ENCODE data around the gene ASTN2. TPM values are rescaled to one million over a fixed set of nuclear protein-coding genes. Genes with fewer than 3 reads are reported as not detected.

The ASTN2 gene
- total and polyA plus RNA-seq, 9 of the 15 experiments (the other 6 are each of a cell fraction or from before 2014, with no cell fraction given) = 0.56 to 3.5 (median 1.9) TPM

DNA sequence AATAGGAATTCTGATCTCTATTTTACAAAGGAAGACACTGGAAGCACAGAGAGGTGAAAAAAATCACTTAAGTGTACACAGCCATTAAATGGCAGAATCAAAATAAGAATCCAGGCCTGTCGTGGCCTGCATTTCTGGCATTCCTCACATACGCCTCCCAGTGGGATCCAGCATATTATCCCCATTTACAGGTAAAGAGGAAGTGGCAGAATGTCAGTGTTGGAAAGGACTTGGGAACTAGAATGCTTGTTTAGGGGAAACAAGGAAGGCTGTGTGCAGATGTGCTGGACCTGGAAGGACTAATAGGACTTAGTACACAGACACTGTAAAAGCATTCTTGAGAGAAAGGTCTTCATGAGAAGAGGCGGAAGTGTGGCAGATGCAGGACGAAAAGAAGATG lies 486.0 kb downstream of the ASTN2 start:
- Histone ChIP-seq H3K9me1 (ENCODE audit: control insufficient read depth, insufficient read depth, low read length) (no peaks in the 10 kb centered on the region), H3K27ac (ENCODE audit: extremely low read depth, low read depth, low read length) (no peak overlapping the region), H3K9me3 (replicated peaks; ENCODE audit: control insufficient read depth, insufficient read depth, low read depth, low read length) (no peaks in the 10 kb centered on the region), H3K27me3 (ENCODE audit: control insufficient read depth in 2 of 2, insufficient read depth in 2 of 2, low read length in 2 of 2) (no peaks in the 10 kb centered on the region), H3K4me3 (no peak overlapping the region), H3K4me2 (ENCODE audit: insufficient read depth, low read length) (no peak overlapping the region), H2AFZ (ENCODE audit: low read depth, low read length) (no peak overlapping the region), H3K9ac (ENCODE audit: insufficient read depth in 1 of 2, low read depth in 2 of 2, low read length in 2 of 2) (no peak overlapping the region), H3K36me3 (ENCODE audit: control insufficient read depth, insufficient read depth, low read length) (no peaks in the 10 kb centered on the region), H4K20me1 (replicated peaks; ENCODE audit: control insufficient read depth, insufficient read depth, low read length) (no peaks in the 10 kb centered on the region), H3K79me2 (ENCODE audit: control insufficient read depth, insufficient read depth, low read length) (no peaks in the 10 kb centered on the region), H3K4me1 (replicated peaks in 1 of 2; ENCODE audit: control insufficient read depth in 2 of 2, insufficient read depth in 2 of 2, low read length in 2 of 2) (no peaks in the 10 kb centered on the region)
- FAIRE-seq (no peak), DNase-seq (ENCODE audit: extremely low read depth in 1 of 4, low spot score in 3 of 4) (no peak), ATAC-seq (no peak)
- intact Hi-C loops (cut with micrococcal nuclease) = no loop called here
- BruUV-seq (replicated peaks) = no TSS peak
- in situ Hi-C loops (cut with MboI) = no loop called here
- POLR2A ChIA-PET = interaction anchor here (0.6 kb wide), 1 partner anchor 23 kb away, joined by 3 read pairs; no protein-coding TSS in a partner anchor
- CTCF ChIA-PET (ENCODE audit: low intra/inter-chr PET ratio) = no interaction called here
- TF ChIP-seq SPI1 (IDR thresholded peaks at IDR 0.05; ENCODE audit: borderline replicate concordance, low read depth, low read length) = peak; percentile 43; the same call in 1 of the 2 replicates
- TF ChIP-seq, protein P1, sequence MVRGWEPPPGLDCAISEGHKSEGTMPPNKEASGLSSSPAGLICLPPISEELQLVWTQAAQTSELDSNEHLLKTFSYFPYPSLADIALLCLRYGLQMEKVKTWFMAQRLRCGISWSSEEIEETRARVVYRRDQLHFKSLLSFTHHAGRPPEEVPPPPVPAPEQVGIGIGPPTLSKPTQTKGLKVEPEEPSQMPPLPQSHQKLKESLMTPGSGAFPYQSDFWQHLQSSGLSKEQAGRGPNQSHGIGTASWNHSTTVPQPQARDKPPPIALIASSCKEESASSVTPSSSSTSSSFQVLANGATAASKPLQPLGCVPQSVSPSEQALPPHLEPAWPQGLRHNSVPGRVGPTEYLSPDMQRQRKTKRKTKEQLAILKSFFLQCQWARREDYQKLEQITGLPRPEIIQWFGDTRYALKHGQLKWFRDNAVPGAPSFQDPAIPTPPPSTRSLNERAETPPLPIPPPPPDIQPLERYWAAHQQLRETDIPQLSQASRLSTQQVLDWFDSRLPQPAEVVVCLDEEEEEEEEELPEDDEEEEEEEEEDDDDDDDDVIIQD (CRISPR knock-in tag; IDR thresholded peaks at IDR 0.05) = no peak
- WGBS (ENCODE audit: insufficient coverage, low coverage, missing lambda C conversion rate) = 4% methylated on average over 4 of the region's 4 CpGs

DNA sequence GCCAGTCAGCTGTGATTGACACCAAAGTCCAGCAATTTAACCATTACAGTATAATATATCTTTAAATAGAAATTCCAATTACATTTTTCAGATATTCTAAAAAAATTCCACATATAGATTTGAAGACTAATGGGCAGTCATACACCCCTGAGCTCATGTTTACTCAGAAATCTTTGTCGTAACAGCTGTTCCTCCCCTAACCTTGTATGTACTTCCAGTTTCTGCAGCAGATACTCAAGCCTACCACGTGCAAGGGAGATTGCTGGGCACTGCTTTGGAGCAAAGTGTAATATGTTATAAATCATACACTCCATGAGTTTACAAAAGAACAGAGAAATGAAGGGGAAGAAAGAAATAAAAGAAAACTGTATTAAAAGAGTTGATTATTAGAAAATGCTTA lies 486.6 kb downstream of the ASTN2 start:
- POLR2A ChIA-PET = interaction anchor here (0.6 kb wide), 1 partner anchor 156 kb away, joined by 3 read pairs; no protein-coding TSS in a partner anchor
- H3K4me2 ChIP-seq (ENCODE audit: insufficient read depth, low read length) = no peak overlapping the region
- H3K4me3 ChIP-seq = no peak overlapping the region
- intact Hi-C loops (cut with micrococcal nuclease) = no loop called here
- H2AFZ ChIP-seq (ENCODE audit: low read depth, low read length) = no peak overlapping the region
- H3K9me3 ChIP-seq (replicated peaks; ENCODE audit: control insufficient read depth, insufficient read depth, low read depth, low read length) = no peaks in the 10 kb centered on the region
- no TSS peak for BruUV-seq (replicated peaks)
- H3K9ac ChIP-seq (ENCODE audit: insufficient read depth in 1 of 2, low read depth in 2 of 2, low read length in 2 of 2) = no peak overlapping the region
- no peaks in the 10 kb centered on the region for H3K4me1 ChIP-seq (replicated peaks in 1 of 2; ENCODE audit: control insufficient read depth in 2 of 2, insufficient read depth in 2 of 2, low read length in 2 of 2)
- H3K27ac ChIP-seq (ENCODE audit: extremely low read depth, low read depth, low read length) = no peak overlapping the region
- no peaks in the 10 kb centered on the region for H3K27me3 ChIP-seq (ENCODE audit: control insufficient read depth in 2 of 2, insufficient read depth in 2 of 2, low read length in 2 of 2)
- H3K36me3 ChIP-seq (ENCODE audit: control insufficient read depth, insufficient read depth, low read length) = no peaks in the 10 kb centered on the region
- DNase-seq (ENCODE audit: extremely low read depth in 1 of 4, low spot score in 3 of 4) (no peak), ATAC-seq (no peak), FAIRE-seq (no peak)
- in situ Hi-C loops (cut with MboI) = no loop called here
- CTCF ChIA-PET (ENCODE audit: low intra/inter-chr PET ratio) = no interaction called here
- WGBS (ENCODE audit: insufficient coverage, low coverage, missing lambda C conversion rate) = 3% methylated on average over 2 of the region's 2 CpGs
- H3K9me1 ChIP-seq (ENCODE audit: control insufficient read depth, insufficient read depth, low read length) = no peaks in the 10 kb centered on the region
- H4K20me1 ChIP-seq (replicated peaks; ENCODE audit: control insufficient read depth, insufficient read depth, low read length) = no peaks in the 10 kb centered on the region
- H3K79me2 ChIP-seq (ENCODE audit: control insufficient read depth, insufficient read depth, low read length) = no peaks in the 10 kb centered on the region
- TF ChIP-seq NR2F6 (CRISPR knock-in tag; IDR thresholded peaks at IDR 0.05) (no peak), ZBTB7A (IDR thresholded peaks at IDR 0.05; ENCODE audit: borderline replicate concordance, control insufficient read depth, low read depth, low read length) (no peak), FOS (IDR thresholded peaks at IDR 0.05; ENCODE audit: extremely low read depth, insufficient read length) (no peak), PML (IDR thresholded peaks at IDR 0.05; ENCODE audit: low read length) (no peak), EP300 (IDR thresholded peaks at IDR 0.05; ENCODE audit: low read length) (no peak), ZNF644 (tag; IDR thresholded peaks at IDR 0.05; ENCODE audit: low read depth) (no peak), PHB (CRISPR knock-in tag; IDR thresholded peaks at IDR 0.05) (no peak)
- TF ChIP-seq, protein P2, sequence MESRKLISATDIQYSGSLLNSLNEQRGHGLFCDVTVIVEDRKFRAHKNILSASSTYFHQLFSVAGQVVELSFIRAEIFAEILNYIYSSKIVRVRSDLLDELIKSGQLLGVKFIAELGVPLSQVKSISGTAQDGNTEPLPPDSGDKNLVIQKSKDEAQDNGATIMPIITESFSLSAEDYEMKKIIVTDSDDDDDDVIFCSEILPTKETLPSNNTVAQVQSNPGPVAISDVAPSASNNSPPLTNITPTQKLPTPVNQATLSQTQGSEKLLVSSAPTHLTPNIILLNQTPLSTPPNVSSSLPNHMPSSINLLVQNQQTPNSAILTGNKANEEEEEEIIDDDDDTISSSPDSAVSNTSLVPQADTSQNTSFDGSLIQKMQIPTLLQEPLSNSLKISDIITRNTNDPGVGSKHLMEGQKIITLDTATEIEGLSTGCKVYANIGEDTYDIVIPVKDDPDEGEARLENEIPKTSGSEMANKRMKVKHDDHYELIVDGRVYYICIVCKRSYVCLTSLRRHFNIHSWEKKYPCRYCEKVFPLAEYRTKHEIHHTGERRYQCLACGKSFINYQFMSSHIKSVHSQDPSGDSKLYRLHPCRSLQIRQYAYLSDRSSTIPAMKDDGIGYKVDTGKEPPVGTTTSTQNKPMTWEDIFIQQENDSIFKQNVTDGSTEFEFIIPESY (CRISPR knock-in tag; IDR thresholded peaks at IDR 0.05) = no peak

All from K562 (cell line).